Calu3 (cell line): ENCODE data around the gene PCGF5. TPM values are rescaled to one million over a fixed set of nuclear protein-coding genes. Genes with fewer than 3 reads are reported as not detected.

Source experiments
- BruUV-seq: library from RNA; stranded (reverse); fragments of 400-500 nt; replicated peaks from 2 replicates; lab custom pipeline; 2021; lab: Mats Ljungman, UMichigan
- CTCF ChIA-PET: fragments of 300-600 bp; sonication (Branson Sonifier 250); formaldehyde crosslinking; loops from one replicate; lab custom pipeline; 2022; ENCODE audit warnings: antibody characterized with exemption; lab: Charles Lee
- DNase-seq: peaks from one replicate; pipeline ENCODE4 v3.0.0; 2022
- H3K27ac Mint-ChIP-seq: one replicate; pipeline ENCODE4 v1.8.0; 2022; ENCODE audit warnings: mixed read lengths; ENCODE audit not compliant: unreplicated experiment
- H3K27me3 Mint-ChIP-seq: one replicate; pipeline ENCODE4 v1.8.0; 2022; ENCODE audit warnings: mixed read lengths; ENCODE audit not compliant: unreplicated experiment
- H3K36me3 Mint-ChIP-seq: one replicate; pipeline ENCODE4 v1.8.0; 2022; ENCODE audit warnings: mild to moderate bottlenecking, moderate library complexity, mixed read lengths; ENCODE audit not compliant: insufficient read depth, unreplicated experiment
- H3K4me1 Mint-ChIP-seq: one replicate; pipeline ENCODE4 v1.8.0; 2022; ENCODE audit warnings: mild to moderate bottlenecking, low read depth, mixed read lengths; ENCODE audit not compliant: unreplicated experiment
- H3K4me3 Mint-ChIP-seq: one replicate; pipeline ENCODE4 v1.8.0; 2022; ENCODE audit warnings: mild to moderate bottlenecking, low read depth, moderate library complexity, mixed read lengths; ENCODE audit not compliant: unreplicated experiment
- H3K9me3 Mint-ChIP-seq: one replicate; pipeline ENCODE4 v1.8.0; 2022; ENCODE audit warnings: low read depth, mixed read lengths; ENCODE audit not compliant: unreplicated experiment
- CTCF ChIP-seq: fragments of 200-600 bp; IDR thresholded peaks from one replicate; pipeline ENCODE4 v1.8.0; 2022; ENCODE audit warnings: antibody characterized with exemption; ENCODE audit not compliant: unreplicated experiment
- intact Hi-C: fragments of 100-400 bp; cut with micrococcal nuclease; formaldehyde crosslinking; loops from one replicate; pipeline ENCODE4 v1.10.0; 2022; ENCODE audit not compliant: unreplicated experiment
- total RNA-seq: library from RNA; stranded (reverse); gene quantifications from 2 replicates; pipeline ENCODE4 v1.2.3, GENCODE V29; 2022

The PCGF5 gene
- total RNA-seq, 1 experiment from 2014 or later = 19.5 TPM

DNA sequence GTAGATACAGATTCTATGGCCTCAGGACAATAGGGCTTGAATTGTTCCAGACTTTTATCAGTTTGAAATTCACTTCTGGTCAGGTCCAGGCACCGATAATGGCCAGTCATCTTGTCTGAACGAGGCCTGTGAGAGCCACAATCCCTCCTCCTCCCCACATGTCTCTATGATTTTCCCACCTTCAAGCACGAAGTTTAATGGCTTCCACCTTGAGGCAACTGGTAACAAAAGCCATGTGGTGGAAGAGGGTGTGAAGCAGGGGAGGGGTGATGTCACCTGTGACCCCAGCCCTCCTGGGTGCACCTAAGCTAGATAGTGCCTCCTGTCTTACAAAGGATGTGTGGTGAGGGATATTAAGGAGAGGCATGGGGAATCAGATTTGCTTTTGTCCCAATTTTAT is 89.2 kb downstream of the PCGF5 start:
- Mint-ChIP-seq H3K4me3 (no peak overlapping the region), H3K27ac (no peak overlapping the region), H3K9me3 (no peaks in the 10 kb centered on the region), H3K27me3 (peaks cover 13% of the 10 kb centered on the region), H3K4me1 (no peaks in the 10 kb centered on the region), H3K36me3 (no peaks in the 10 kb centered on the region)
- no peak for TF ChIP-seq CTCF
- no peak for DNase-seq
- intact Hi-C loops = no loop called here
- no TSS peak for BruUV-seq
- CTCF ChIA-PET = no interaction called here

- Mint-ChIP-seq H3K9me3 (no peaks in the 10 kb centered on the region), H3K4me3 (no peak overlapping the region), H3K27ac (no peak overlapping the region), H3K4me1 (no peaks in the 10 kb centered on the region), H3K36me3 (no peaks in the 10 kb centered on the region), H3K27me3 (peaks cover 13% of the 10 kb centered on the region)
- no TSS peak for BruUV-seq
- CTCF ChIA-PET = no interaction called here
- intact Hi-C loops = no loop called here
- DNase-seq = no peak
- no peak for TF ChIP-seq CTCF
Observed at GRCh38 chr10:91311601-91312381, 91.3 kb downstream of the PCGF5 start.

DNA sequence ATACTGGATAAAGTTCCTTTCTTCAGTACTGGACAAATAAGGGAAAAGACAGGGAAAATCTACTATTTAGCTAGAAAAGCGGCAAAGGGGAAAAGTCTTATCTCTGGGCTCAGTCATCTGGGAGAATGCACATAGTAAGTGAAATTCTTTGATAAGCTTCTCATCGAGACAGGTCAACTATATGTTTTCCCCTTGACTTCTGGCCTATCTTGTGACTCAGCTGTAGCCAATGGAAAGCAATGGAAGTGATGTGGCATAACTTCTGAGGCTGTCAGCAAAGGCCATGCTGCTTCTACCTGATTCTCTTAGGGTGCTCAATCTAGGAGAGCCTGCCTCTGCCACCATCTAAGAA is 91.9 kb downstream of the PCGF5 start:
- no peak for DNase-seq
- Mint-ChIP-seq H3K27me3 (peaks cover 13% of the 10 kb centered on the region), H3K27ac (no peak overlapping the region), H3K36me3 (no peaks in the 10 kb centered on the region), H3K9me3 (no peaks in the 10 kb centered on the region), H3K4me3 (no peak overlapping the region), H3K4me1 (no peaks in the 10 kb centered on the region)
- CTCF ChIA-PET = no interaction called here
- no TSS peak for BruUV-seq
- intact Hi-C loops = no loop called here
- TF ChIP-seq CTCF = no peak

DNA sequence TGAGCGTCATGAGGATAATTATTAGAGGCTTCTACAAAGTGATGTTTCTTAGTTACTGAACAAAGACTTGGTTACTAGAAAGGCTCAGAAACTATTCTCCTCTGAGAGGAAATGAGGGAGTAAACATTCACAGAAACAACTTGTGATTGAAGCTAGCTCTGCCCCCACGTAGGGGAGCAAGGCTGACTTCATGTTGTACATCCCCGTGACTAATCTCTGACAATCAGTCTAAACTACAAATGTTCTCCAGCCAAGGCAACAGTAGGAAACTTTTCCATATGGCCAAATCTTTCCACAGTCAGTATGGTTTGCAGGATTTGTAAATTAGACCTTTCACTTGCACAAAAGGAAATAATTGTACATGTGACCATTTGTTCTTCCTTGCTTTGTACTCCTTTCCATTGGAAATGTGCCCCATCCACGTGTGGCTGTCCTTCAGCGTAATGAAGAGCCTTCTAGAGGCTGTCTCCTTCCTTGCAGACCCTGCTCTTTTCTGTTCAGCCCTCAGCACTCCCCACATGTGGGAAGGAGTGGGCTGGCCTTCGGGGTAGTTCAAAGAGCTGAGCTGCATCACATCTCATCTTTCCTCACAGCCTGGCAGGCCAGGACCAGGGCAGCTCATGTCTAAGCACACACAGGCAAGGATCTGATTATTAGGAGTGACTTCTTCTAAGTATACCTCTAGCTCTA is 93.5 kb downstream of the PCGF5 start:
- H3K4me1 Mint-ChIP-seq = no peaks in the 10 kb centered on the region
- CTCF ChIA-PET = no interaction called here
- TF ChIP-seq CTCF = no peak
- no peak for DNase-seq
- no peaks in the 10 kb centered on the region for H3K9me3 Mint-ChIP-seq
- BruUV-seq = no TSS peak
- no peaks in the 10 kb centered on the region for H3K36me3 Mint-ChIP-seq
- intact Hi-C loops = no loop called here
- H3K27me3 Mint-ChIP-seq = peaks cover 9% of the 10 kb centered on the region
- no peak overlapping the region for H3K27ac Mint-ChIP-seq
- H3K4me3 Mint-ChIP-seq = no peak overlapping the region
